HepG2 (cell line): ENCODE measurements around the gene RUSC1. TPM values are rescaled to one million over a fixed set of nuclear protein-coding genes. Genes with fewer than 3 reads are reported as not detected.

Experiments used
- ATAC-seq: fragments of 200-7000 bp; cut with Tn5 transposase; 3 replicates; pipeline ENCODE4 v1.9.1; 2020; ENCODE audit warnings: mild to moderate bottlenecking, moderate library complexity
- Bru-seq: library from RNA; stranded (reverse); fragments of 400-500 nt; gene quantifications from one replicate; lab custom pipeline; 2021; lab: Mats Ljungman, UMichigan
- BruChase-seq, 2 experiments: library from RNA; stranded (reverse); fragments of 400-500 nt; gene quantifications; one replicate each; lab custom pipeline; 2021; lab: Mats Ljungman, UMichigan
- BruUV-seq: library from RNA; stranded (reverse); fragments of 400-500 nt; replicated peaks from 2 replicates; lab custom pipeline; 2021; lab: Mats Ljungman, UMichigan
- CTCF ChIA-PET: fragments of 300-600 bp; formaldehyde crosslinking; extraction: SDS; loops from one replicate; lab custom pipeline; 2021; ENCODE audit warnings: low total read pairs, inconsistent platforms, low intra/inter-chr PET ratio; lab: Yijun Ruan, JAX
- POLR2A ChIA-PET: fragments of 350-600 bp; sonication (Branson Sonifier 250); formaldehyde crosslinking; loops from one replicate; lab custom pipeline; 2020; ENCODE audit warnings: antibody characterized with exemption, inconsistent platforms; lab: Yijun Ruan, JAX
- DNase-seq: peaks from one replicate; pipeline ENCODE4 v3.0.0-alpha.2; 2015; ENCODE audit warnings: low spot score
- FAIRE-seq: peaks from 3 replicates; lab custom pipeline; 2011; peaks lifted over from hg19 to GRCh38; lab: Jason Lieb, UNC
- H2AFZ ChIP-seq: one replicate; pipeline ENCODE4 v1.6.1; 2011; ENCODE audit warnings: low read length, inconsistent platforms
- H3K27ac ChIP-seq: fragments of 300-600 bp; 3 replicates; pipeline ENCODE4 v1.8.0; 2011; ENCODE audit warnings: mixed run types, mild to moderate bottlenecking, mixed read lengths, low read length, inconsistent platforms; ENCODE audit not compliant: insufficient read depth; ENCODE audit errors: extremely low read length
- H3K27me3 ChIP-seq, 2 experiments: fragments of 200-600 bp in 1 of 2; 2 replicates in 1 of 2; 3 replicates in 1 of 2; pipeline versions ENCODE4 v1.6.0 to v1.8.0; 2011; ENCODE audit warnings: low read length in 2 of 2, mild to moderate bottlenecking in 2 of 2, moderate library complexity in 2 of 2, inconsistent platforms in 1 of 2; ENCODE audit not compliant: insufficient read depth in 2 of 2, control insufficient read depth in 1 of 2
- H3K36me3 ChIP-seq, 2 experiments: fragments of 200-600 bp in 1 of 2; replicated peaks in 1 of 2; 2 replicates in 1 of 2; 3 replicates in 1 of 2; pipeline versions ENCODE4 v1.5.1 to v1.8.0; 2011; ENCODE audit warnings: low read length in 2 of 2, inconsistent platforms in 1 of 2; ENCODE audit not compliant: insufficient read depth in 2 of 2, control insufficient read depth in 1 of 2
- H3K4me1 ChIP-seq: 2 replicates; pipeline ENCODE4 v1.5.1; 2012; ENCODE audit warnings: low read length, inconsistent platforms; ENCODE audit not compliant: insufficient read depth
- H3K4me2 ChIP-seq: 2 replicates; pipeline ENCODE4 v1.6.0; 2011; ENCODE audit warnings: low read depth, low read length, inconsistent platforms
- H3K4me3 ChIP-seq, 3 experiments: fragments of 200-600 bp in 1 of 3; sonication (generic), shearing (Covaris generic) in 1 of 3; replicated peaks in 1 of 3; 2 replicates each; pipeline ENCODE4 v1.5.1; 2011 to 2016; ENCODE audit warnings: low read length in 3 of 3, inconsistent platforms in 2 of 3, low read depth in 2 of 3, mild to moderate bottlenecking in 2 of 3, control low read depth in 1 of 3, mixed read lengths in 1 of 3; ENCODE audit not compliant: insufficient read depth in 1 of 3
- H3K79me2 ChIP-seq: one replicate; pipeline ENCODE4 v1.6.1; 2011; ENCODE audit warnings: low read length, inconsistent platforms; ENCODE audit not compliant: insufficient read depth
- H3K9ac ChIP-seq: 2 replicates; pipeline ENCODE4 v1.6.0; 2011; ENCODE audit warnings: mild to moderate bottlenecking, low read depth, low read length, inconsistent platforms; ENCODE audit not compliant: insufficient read depth
- H3K9me3 ChIP-seq: 2 replicates; pipeline ENCODE4 v1.5.1; 2012; ENCODE audit warnings: mild to moderate bottlenecking, low read length
- H4K20me1 ChIP-seq: 2 replicates; pipeline ENCODE4 v1.6.0; 2011; ENCODE audit warnings: inconsistent platforms, mild to moderate bottlenecking, low read length, moderate library complexity; ENCODE audit not compliant: insufficient read depth
- ATF2 ChIP-seq: sonication (generic); formaldehyde crosslinking; IDR thresholded peaks from 2 replicates; pipeline ENCODE4 v1.4.0; 2020; ENCODE audit warnings: missing genetic modification reagents
- MAF1 ChIP-seq: sonication (generic); formaldehyde crosslinking; IDR thresholded peaks from 2 replicates; pipeline ENCODE4 v1.5.0; 2020; ENCODE audit warnings: missing genetic modification reagents, borderline replicate concordance
- MBD4 ChIP-seq: IDR thresholded peaks from 2 replicates; pipeline ENCODE4 v1.6.1; 2012; ENCODE audit warnings: low read length, inconsistent platforms, borderline replicate concordance
- RBFOX2 ChIP-seq: fragments of 200-400 bp; formaldehyde crosslinking; IDR thresholded peaks from 2 replicates; pipeline ENCODE4 v1.6.1; 2017; ENCODE audit warnings: low read depth, mild to moderate bottlenecking, low read length
- XRCC5 ChIP-seq: fragments of 200-400 bp; formaldehyde crosslinking; optimal IDR thresholded peaks from 2 replicates; pipeline ENCODE3; 2017; ENCODE audit warnings: mild to moderate bottlenecking, low read length
- ZHX1 ChIP-seq: sonication (generic); formaldehyde crosslinking; IDR thresholded peaks from 2 replicates; pipeline ENCODE4 v1.8.1; 2022; ENCODE audit warnings: low read depth, mild to moderate bottlenecking, missing genetic modification reagents
- ZNF143 ChIP-seq: sonication (generic); formaldehyde crosslinking; IDR thresholded peaks from 2 replicates; pipeline ENCODE4 v1.4.0; 2020; ENCODE audit warnings: missing genetic modification reagents
- ZNF282 ChIP-seq: fragments of 450-650 bp; IDR thresholded peaks from 2 replicates; pipeline ENCODE4 v1.6.1; 2018; ENCODE audit not compliant: partially characterized antibody
- ZNF501 ChIP-seq: sonication (generic); formaldehyde crosslinking; IDR thresholded peaks from 2 replicates; pipeline ENCODE4 v1.5.1; 2020; ENCODE audit warnings: mild to moderate bottlenecking, moderate library complexity, missing genetic modification reagents
- ZNF547 ChIP-seq: sonication (generic); formaldehyde crosslinking; IDR thresholded peaks from 2 replicates; pipeline ENCODE4 v1.5.1; 2020; ENCODE audit warnings: mild to moderate bottlenecking, missing genetic modification reagents
- ZNF556 ChIP-seq: sonication (generic); formaldehyde crosslinking; IDR thresholded peaks from 2 replicates; pipeline ENCODE4 v1.4.0; 2020; ENCODE audit warnings: mild to moderate bottlenecking, missing genetic modification reagents, borderline replicate concordance
- ZNF841 ChIP-seq: sonication (generic); formaldehyde crosslinking; IDR thresholded peaks from 2 replicates; pipeline ENCODE4 v1.8.1; 2023; ENCODE audit warnings: missing genetic modification reagents, borderline replicate concordance
- WGBS: methylation state at CpG from one replicate; pipeline ENCODE4 v1.1.6; 2017; ENCODE audit warnings: low lambda C conversion rate; 5-methylcytosine and 5-hydroxymethylcytosine counted together
- in situ Hi-C: cut with HindIII; loops from 2 replicates; pipeline ENCODE4 v1.10.0; 2017; ENCODE audit warnings: low pct_unique_long_range_greater_than_20kb; ENCODE audit not compliant: extremely low pct_ligation_motif_present
- intact Hi-C: fragments of 100-400 bp; cut with micrococcal nuclease; formaldehyde crosslinking; loops from one replicate; pipeline ENCODE4 v1.10.0; 2022; ENCODE audit not compliant: unreplicated experiment
- long read RNA-seq, 2 experiments: library from RNA in 1 of 2; library from polyadenylated mRNA in 1 of 2; stranded (forward) in 1 of 2; unstranded in 1 of 2; transcript quantifications; one replicate each; pipeline ENCODE4 v2.0.0, GENCODE V29; 2019 to 2022
- polyA minus RNA-seq, 3 experiments: library from RNA; depleted of rRNA, polyadenylated mRNA; stranded (reverse); fragments of >200 nt; gene quantifications; 2 replicates each; pipeline ENCODE4 v1.2.3, GENCODE V29; 2011; ENCODE audit warnings: low replicate concordance in 1 of 3
- polyA plus RNA-seq, 8 experiments: library from polyadenylated mRNA; depleted of rRNA in 3 of 8; stranded (reverse) in 7 of 8; unstranded in 1 of 8; fragments of >200 nt; fragmentation: Illumina TruSeq in 4 of 8; extraction: Trizol in 4 of 8; gene quantifications; 2 replicates each; pipeline versions ENCODE4 v1.2.1 to v1.2.3, GENCODE V29; 2011 to 2016; ENCODE audit warnings: low read depth in 4 of 8, missing spikeins in 1 of 8, mixed read lengths in 1 of 8; ENCODE audit not compliant: insufficient read depth in 1 of 8
- total RNA-seq, 5 experiments: library from RNA; depleted of rRNA; stranded (reverse); fragments of >200 nt; fragmentation: Illumina TruSeq; extraction: Trizol; gene quantifications; 2 replicates each; pipeline ENCODE4 v1.2.3, GENCODE V29; 2016; ENCODE audit warnings: low read depth in 1 of 5

The RUSC1 gene
- 15.9 and 18.7 TPM in 2 replicates for total RNA-seq (2016; rRNA removed; fragmentation: Illumina TruSeq; extraction: Trizol)
- total RNA-seq (2016; cell fraction: cytosol; rRNA removed; fragmentation: Illumina TruSeq; extraction: Trizol; ENCODE audit: low read depth), result 9.4 and 10.1 TPM in 2 replicates
- total RNA-seq (2016; cell fraction: insoluble cytoplasmic fraction; rRNA removed; fragmentation: Illumina TruSeq; extraction: Trizol), result 14.8 and 19.6 TPM in 2 replicates
- 19.4 and 21.9 TPM in 2 replicates for total RNA-seq (2016; cell fraction: membrane; rRNA removed; fragmentation: Illumina TruSeq; extraction: Trizol)
- 13.5 and 19.1 TPM in 2 replicates for total RNA-seq (2016; cell fraction: nucleus; rRNA removed; fragmentation: Illumina TruSeq; extraction: Trizol)
- polyA plus RNA-seq (2011; rRNA removed), result 20.4 and 21.4 TPM in 2 replicates
- 13.8 and 18.3 TPM in 2 replicates for polyA plus RNA-seq (2011; cell fraction: cytosol; rRNA removed)
- 72.9 and 80.6 TPM in 2 replicates for polyA plus RNA-seq (2011; cell fraction: nucleus; rRNA removed)
- polyA plus RNA-seq (2012), result 9.4 and 13.3 TPM in 2 replicates
- polyA plus RNA-seq (2016; cell fraction: cytosol; fragmentation: Illumina TruSeq; extraction: Trizol; ENCODE audit: low read depth), result 14.0 and 17.7 TPM in 2 replicates
- 21.9 and 27.7 TPM in 2 replicates for polyA plus RNA-seq (2016; cell fraction: insoluble cytoplasmic fraction; fragmentation: Illumina TruSeq; extraction: Trizol; ENCODE audit: low read depth)
- 22.4 and 26.1 TPM in 2 replicates for polyA plus RNA-seq (2016; cell fraction: membrane; fragmentation: Illumina TruSeq; extraction: Trizol; ENCODE audit: low read depth)
- polyA plus RNA-seq (2016; cell fraction: nucleus; fragmentation: Illumina TruSeq; extraction: Trizol; ENCODE audit: insufficient read depth, low read depth), result 48.2 and 50.9 TPM in 2 replicates
- polyA minus RNA-seq (2011; rRNA and poly(A)+ RNA removed; ENCODE audit: low replicate concordance), result 29.1 and 81.2 TPM in 2 replicates
- polyA minus RNA-seq (2011; cell fraction: cytosol; rRNA and poly(A)+ RNA removed), result 8.8 and 9.9 TPM in 2 replicates
- polyA minus RNA-seq (2011; cell fraction: nucleus; rRNA and poly(A)+ RNA removed), result 12.6 and 12.8 TPM in 2 replicates
- Bru-seq, nascent RNA, result percentile 45 among the genes with signal in this experiment
- percentile 64 among the genes with signal in this experiment for BruChase-seq, experiment 1, labeled RNA remaining after a 6-hour chase
- percentile 55 among the genes with signal in this experiment for BruChase-seq, experiment 2, labeled RNA remaining after a 2-hour chase
- long read RNA-seq, experiment 1, transcript RUSC1-203 (9 exons, 1,968 nt), result major isoform, 6 of 20 reads
- long read RNA-seq, experiment 1, partial matches to known transcripts, result 2 of 20 reads
- long read RNA-seq, experiment 1, other reads (novel, unspliced or antisense), result 6 of 20 reads
- long read RNA-seq, experiment 2, transcript RUSC1-203 (9 exons, 1,968 nt), result minor isoform, 6 of 43 reads
- long read RNA-seq, experiment 2, transcript RUSC1-201 (8 exons, 2,163 nt), result major isoform, 7 of 43 reads
- long read RNA-seq, experiment 2, partial matches to known transcripts, result 14 of 43 reads
- long read RNA-seq, experiment 2, other reads (novel, unspliced or antisense), result 10 of 43 reads

- H3K4me3 ChIP-seq, result no peak within 1 kb of the TSS
- in situ Hi-C loops, result no loop called here
- no peak for FAIRE-seq
- peak; percentile 82 for TF ChIP-seq RBFOX2
- TF ChIP-seq XRCC5, result no peak
- peak; percentile 64 for TF ChIP-seq ZHX1 (CRISPR knock-in tag)
- no peak for TF ChIP-seq ZNF143 (CRISPR knock-in tag)
- TF ChIP-seq MBD4, result 0 out of 2 replicates have a peak, but pooled peaks have one; percentile 52
- no peak for TF ChIP-seq ZNF501 (CRISPR knock-in tag)
- TF ChIP-seq ATF2 (CRISPR knock-in tag), result no peak
- no peak for TF ChIP-seq MAF1
- TF ChIP-seq ZNF282, result no peak
- TF ChIP-seq ZNF547, result no peak
- no peak for TF ChIP-seq ZNF841 (CRISPR knock-in tag)
- TF ChIP-seq ZNF556, result no peak
Measured at GRCh38 chr1:155320661-155321617, at the start of gene RUSC1. RUSC1 (plus strand) TSS chr1:155320894; CDS start chr1:155321774, 880 bp downstream.

More at GRCh38 chr1:155320661-155321617, at the start of gene RUSC1:
- no peaks in the 10 kb centered on the region; a peak in 1 of 5 replicates for H3K27me3 ChIP-seq
- no TSS peak for BruUV-seq
- DNase-seq, result no peak
- peaks cover 5% of the 10 kb centered on the region for H3K79me2 ChIP-seq
- peak within 1 kb of the TSS; percentile 80; the same call in 1 of the 2 replicates for H3K4me2 ChIP-seq
- POLR2A ChIA-PET, result interaction anchor here (0.7 to 4.3 kb wide), 5 partner anchors 13 to 70 kb away, joined by 3 to 38 read pairs (median 4); partner anchors contain the start of genes CLK2 and FDPS
- CTCF ChIA-PET, result no interaction called here
- H4K20me1 ChIP-seq, result peaks cover 6% of the 10 kb centered on the region
- H3K4me1 ChIP-seq, result peaks cover 34% of the 10 kb centered on the region
- intact Hi-C loops, result loop anchor here (5.0 kb wide), 3 partner anchors 44 to 271 kb away; partner anchors contain the start of genes HCN3, MTX1 and THBS3
- H2AFZ ChIP-seq, result no peak within 1 kb of the TSS
- no peak for ATAC-seq
- H3K36me3 ChIP-seq, result peaks cover 6 to 28% of the 10 kb centered on the region in 2 experiments; a peak in 4 of 5 replicates
- H3K9me3 ChIP-seq, result no peaks in the 10 kb centered on the region
- WGBS, result 95% methylated on average over 47 of the region's 51 CpGs
- no peak within 1 kb of the TSS for H3K9ac ChIP-seq
- no peak within 1 kb of the TSS for H3K27ac ChIP-seq
